Lung (tissue), 12 donors: Measurements from ENCODE around the gene GADD45B. TPM values are rescaled to one million over a fixed set of nuclear protein-coding genes. Genes with fewer than 3 reads are reported as not detected.

Source experiments
- ATAC-seq: fragments of 200-7000 bp; cut with Tn5 transposase; one replicate; pipeline ENCODE4 v1.9.1; 2020; ENCODE audit warnings: moderate number of reproducible peaks; ENCODE audit not compliant: insufficient read depth, low FRiP score
- DNase-seq, 3 donors: peaks; one replicate each; pipeline ENCODE4 v3.0.0-alpha.2; 2013 to 2017
- H3K27ac ChIP-seq, 2 donors: one replicate each; pipeline ENCODE4 v1.5.1; 2013; ENCODE audit warnings: mild to moderate bottlenecking in 2 of 2, moderate library complexity in 2 of 2, control low read depth in 1 of 2, inconsistent platforms in 1 of 2, low read depth in 1 of 2, low read length in 1 of 2
- H3K27me3 ChIP-seq, 3 donors: one replicate each; pipeline ENCODE4 v1.5.1; 2013; ENCODE audit warnings: low read length in 2 of 3; ENCODE audit not compliant: control insufficient read depth in 3 of 3, insufficient read depth in 3 of 3
- H3K36me3 ChIP-seq, 4 donors: one replicate each; pipeline ENCODE4 v1.5.1; 2013; ENCODE audit warnings: low read length in 4 of 4, mild to moderate bottlenecking in 1 of 4, moderate library complexity in 1 of 4; ENCODE audit not compliant: control insufficient read depth in 4 of 4, insufficient read depth in 4 of 4
- H3K4me1 ChIP-seq, 5 donors: one replicate each; pipeline ENCODE4 v1.5.1; 2013; ENCODE audit warnings: low read length in 5 of 5, mild to moderate bottlenecking in 2 of 5, moderate library complexity in 1 of 5; ENCODE audit not compliant: control insufficient read depth in 5 of 5, insufficient read depth in 5 of 5
- H3K4me3 ChIP-seq: one replicate; pipeline ENCODE4 v1.5.1; 2013; ENCODE audit warnings: mild to moderate bottlenecking, control low read depth, moderate library complexity
- H3K9ac ChIP-seq, 2 donors: one replicate each; pipeline ENCODE4 v1.5.1; 2013; ENCODE audit warnings: low read length in 2 of 2, control low read depth in 1 of 2; ENCODE audit not compliant: insufficient read depth in 1 of 2
- H3K9me3 ChIP-seq, 4 donors: one replicate each; pipeline ENCODE4 v1.5.1; 2013; ENCODE audit warnings: low read length in 3 of 4, mild to moderate bottlenecking in 1 of 4, moderate library complexity in 1 of 4; ENCODE audit not compliant: control insufficient read depth in 4 of 4, insufficient read depth in 3 of 4
- WGBS, 2 donors: extraction: QIAGEN DNeasy Blood & Tissue Kit; methylation state at CpG; one replicate each; pipeline ENCODE4 v1.1.7; 2013; 5-methylcytosine and 5-hydroxymethylcytosine counted together
- polyA plus RNA-seq, 2 donors: library from polyadenylated mRNA; stranded (reverse); fragments of 200-250 nt; gene quantifications; one replicate each; pipeline ENCODE4 v1.2.1, GENCODE V29; 2013
- total RNA-seq, 2 donors: library from RNA; depleted of rRNA in 1 of 2; stranded (reverse); fragments of >200 nt in 1 of 2; gene quantifications; one replicate each; pipeline ENCODE4 v1.2.1, GENCODE V29; 2014 to 2021
- TF ChIP-seq, protein P1 (sequence below): IDR thresholded peaks from 2 replicates; pipeline ENCODE4 v1.5.1; 2012; ENCODE audit warnings: mild to moderate bottlenecking; ENCODE audit errors: control extremely low read depth, extremely low read depth
- donor health status: control.
- donor health status: control.
- donor health status: Bipolar disorder and iron deficiency.
- donor health status: healthy.
- donor health status: DM: yes; HTN: yes; CAD: no.

Gene GADD45B
- total and polyA plus RNA-seq, 4 donors: 81.0 to 405 (median 92.6) TPM

DNA sequence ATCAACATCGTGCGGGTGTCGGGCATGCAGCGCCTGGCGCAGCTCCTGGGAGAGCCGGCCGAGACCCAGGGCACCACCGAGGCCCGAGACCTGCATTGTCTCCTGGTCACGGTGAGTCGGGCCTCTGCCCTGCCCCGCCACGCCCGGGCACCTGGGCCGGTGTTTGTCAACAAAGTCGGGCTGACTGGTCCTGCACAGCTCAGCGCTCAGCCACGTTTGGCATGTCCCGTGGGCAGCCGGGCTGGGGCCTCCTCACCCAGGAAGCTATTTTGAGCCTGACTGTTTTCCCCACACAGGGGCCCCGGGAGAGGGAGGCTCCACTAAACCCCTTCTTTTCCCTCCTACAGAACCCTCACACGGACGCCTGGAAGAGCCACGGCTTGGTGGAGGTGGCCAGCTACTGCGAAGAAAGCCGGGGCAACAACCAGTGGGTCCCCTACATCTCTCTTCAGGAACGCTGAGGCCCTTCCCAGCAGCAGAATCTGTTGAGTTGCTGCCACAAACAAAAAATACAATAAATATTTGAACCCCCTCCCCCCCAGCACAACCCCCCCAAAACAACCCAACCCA is 1.3 kb downstream of the GADD45B start:
- peak overlapping the region; percentile 85 to 87 for H3K27ac ChIP-seq
- peaks cover 0 to 6% (median 0%) of the 10 kb centered on the region in 3 donors for H3K27me3 ChIP-seq
- peak overlapping the region; percentile 84 for H3K4me3 ChIP-seq
- ATAC-seq (no peak), DNase-seq (peak in 1 of 3 donors; percentile 44)
- WGBS, 2 donors: 5% methylated on average over 22 to 27 of the region's 27 CpGs
- TF ChIP-seq, protein P1, sequence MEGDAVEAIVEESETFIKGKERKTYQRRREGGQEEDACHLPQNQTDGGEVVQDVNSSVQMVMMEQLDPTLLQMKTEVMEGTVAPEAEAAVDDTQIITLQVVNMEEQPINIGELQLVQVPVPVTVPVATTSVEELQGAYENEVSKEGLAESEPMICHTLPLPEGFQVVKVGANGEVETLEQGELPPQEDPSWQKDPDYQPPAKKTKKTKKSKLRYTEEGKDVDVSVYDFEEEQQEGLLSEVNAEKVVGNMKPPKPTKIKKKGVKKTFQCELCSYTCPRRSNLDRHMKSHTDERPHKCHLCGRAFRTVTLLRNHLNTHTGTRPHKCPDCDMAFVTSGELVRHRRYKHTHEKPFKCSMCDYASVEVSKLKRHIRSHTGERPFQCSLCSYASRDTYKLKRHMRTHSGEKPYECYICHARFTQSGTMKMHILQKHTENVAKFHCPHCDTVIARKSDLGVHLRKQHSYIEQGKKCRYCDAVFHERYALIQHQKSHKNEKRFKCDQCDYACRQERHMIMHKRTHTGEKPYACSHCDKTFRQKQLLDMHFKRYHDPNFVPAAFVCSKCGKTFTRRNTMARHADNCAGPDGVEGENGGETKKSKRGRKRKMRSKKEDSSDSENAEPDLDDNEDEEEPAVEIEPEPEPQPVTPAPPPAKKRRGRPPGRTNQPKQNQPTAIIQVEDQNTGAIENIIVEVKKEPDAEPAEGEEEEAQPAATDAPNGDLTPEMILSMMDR: no peak
- no peaks in the 10 kb centered on the region for H3K9me3 ChIP-seq
- H3K4me1 ChIP-seq: peaks cover 0 to 36% (median 4%) of the 10 kb centered on the region in 5 donors
- H3K9ac ChIP-seq: peak overlapping the region in 1 of 2 donors; percentile 37
- H3K36me3 ChIP-seq: peaks cover 0 to 8% (median 0%) of the 10 kb centered on the region in 4 donors

- no peak for DNase-seq
- no peak for ATAC-seq
- TF ChIP-seq, protein P1: no peak
These were observed 1.8 kb downstream of the GADD45B start for GRCh38 chr19:2477732-2478191.

DNA sequence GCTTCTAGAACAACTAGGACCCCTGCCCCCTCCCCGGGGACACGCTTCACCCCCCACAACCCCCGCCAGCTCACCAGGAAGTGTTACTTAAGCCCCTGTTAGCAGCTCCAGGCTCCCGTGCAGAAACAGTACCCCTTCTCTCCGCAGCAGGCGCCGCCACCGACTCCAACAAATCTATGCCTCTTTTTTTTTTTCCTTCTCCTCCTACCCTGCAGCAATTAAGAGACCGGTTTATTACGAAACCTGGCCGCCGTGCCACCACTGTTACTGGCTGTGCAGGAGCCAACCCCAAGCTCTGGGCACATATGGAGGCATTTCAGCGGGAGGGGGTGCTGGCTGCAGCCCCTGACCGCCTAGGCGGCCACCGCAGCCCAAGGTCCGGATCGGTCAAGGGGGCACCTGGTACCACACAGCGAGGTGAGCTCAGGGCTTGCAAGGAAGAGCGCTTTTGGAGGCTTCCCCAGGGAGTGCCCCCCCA is 2.4 kb downstream of the GADD45B start:
- WGBS, 2 donors: 1 to 2% methylated on average over 18 to 20 of the region's 20 CpGs
- ATAC-seq (no peak), DNase-seq (peak; percentile 75 to 87 (median 79))

More at GRCh38 chr19:2477732-2478191, 1.8 kb downstream of the GADD45B start:
- Histone ChIP-seq H3K9ac (no peak overlapping the region), H3K27me3 (peaks cover 0 to 6% (median 0%) of the 10 kb centered on the region in 3 donors), H3K27ac (peak overlapping the region; percentile 85 to 87), H3K4me3 (peak overlapping the region; percentile 84), H3K9me3 (no peaks in the 10 kb centered on the region), H3K36me3 (peaks cover 0 to 8% (median 0%) of the 10 kb centered on the region in 4 donors), H3K4me1 (peaks cover 0 to 36% (median 4%) of the 10 kb centered on the region in 5 donors)
- 15 to 19% methylated on average over 21 of the region's 21 CpGs for WGBS, 2 donors

More for the DNA sequence above, 2.4 kb downstream of the GADD45B start:
- TF ChIP-seq, protein P1: no peak
- peak overlapping the region; percentile 43 to 85 for H3K27ac ChIP-seq
- peaks cover 0 to 6% (median 0%) of the 10 kb centered on the region in 3 donors for H3K27me3 ChIP-seq
- H3K9me3 ChIP-seq: peaks cover 0 to 1% (median 0%) of the 10 kb centered on the region in 4 donors
- H3K9ac ChIP-seq: no peak overlapping the region
- peak overlapping the region; percentile 20 for H3K4me3 ChIP-seq
- peaks cover 0 to 8% (median 0%) of the 10 kb centered on the region in 4 donors for H3K36me3 ChIP-seq
- peaks cover 0 to 36% (median 4%) of the 10 kb centered on the region in 5 donors for H3K4me1 ChIP-seq
